Effector memory CD4-positive, alpha-beta T cell (primary cell): ENCODE data around the gene RAD23A.
"Not testable (repeated sequence)": the region's sequence is repeated elsewhere in the genome, so short reads cannot be mapped to it uniquely, and the experiment has no call there.

Experiments
- DNase-seq, 3 donors: peaks; one replicate each; pipeline ENCODE4 v3.0.0-alpha.2; 2020
- H3K27ac ChIP-seq: 2 replicates; pipeline ENCODE4 v1.7.0; 2013; ENCODE audit warnings: mild to moderate bottlenecking, low read length, moderate library complexity; ENCODE audit not compliant: insufficient read depth, poor library complexity, severe bottlenecking
- H3K27me3 ChIP-seq: replicated peaks from 2 replicates; pipeline ENCODE4 v1.7.0; 2013; ENCODE audit warnings: mild to moderate bottlenecking, low read length; ENCODE audit not compliant: insufficient read depth, control insufficient read depth, poor library complexity, severe bottlenecking
- H3K36me3 ChIP-seq: 2 replicates; pipeline ENCODE4 v1.7.0; 2013; ENCODE audit warnings: mild to moderate bottlenecking, low read length, moderate library complexity; ENCODE audit not compliant: control insufficient read depth, insufficient read depth
- H3K4me1 ChIP-seq: 2 replicates; pipeline ENCODE4 v1.7.0; 2013; ENCODE audit warnings: low read length, mild to moderate bottlenecking; ENCODE audit not compliant: control insufficient read depth, insufficient read depth, poor library complexity, severe bottlenecking
- H3K4me3 ChIP-seq: 2 replicates; pipeline ENCODE4 v1.7.0; 2013; ENCODE audit warnings: low read length, low read depth, mild to moderate bottlenecking; ENCODE audit not compliant: insufficient read depth, poor library complexity, severe bottlenecking
- H3K9me3 ChIP-seq: 2 replicates; pipeline ENCODE4 v1.7.0; 2013; ENCODE audit warnings: mild to moderate bottlenecking, low read length, moderate library complexity; ENCODE audit not compliant: control insufficient read depth

Gene RAD23A

DNA sequence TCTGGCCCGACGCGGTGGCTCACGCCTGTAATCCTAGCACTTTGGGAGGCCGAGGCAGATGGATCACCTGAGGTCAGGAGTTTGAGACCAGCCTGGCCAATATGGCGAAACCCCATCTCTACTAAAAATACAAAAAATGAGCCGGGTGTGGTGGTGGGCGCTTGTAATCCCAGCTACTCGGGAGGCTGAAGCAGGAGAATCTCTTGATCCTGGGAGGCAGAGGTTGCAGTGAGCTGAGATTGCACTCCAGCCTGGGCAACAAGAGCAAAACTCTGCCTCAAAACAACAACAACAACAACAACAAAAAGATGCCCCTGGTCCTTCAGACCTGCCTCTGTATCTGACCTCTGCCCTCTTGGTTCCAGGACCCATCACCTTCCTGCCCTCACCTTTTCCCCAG, 9.9 kb downstream of the RAD23A start:
- H3K4me1 ChIP-seq, H3K4me3 ChIP-seq, DNase-seq, H3K27me3 ChIP-seq, H3K9me3 ChIP-seq: not testable (repeated sequence)
- peak overlapping the region; percentile 7 for H3K27ac ChIP-seq
- H3K36me3 ChIP-seq: peaks cover 29% of the 10 kb centered on the region

GRCh38 chr19:12955996-12956395, 10.3 kb downstream of the RAD23A start:
- Histone ChIP-seq H3K36me3 (peaks cover 24% of the 10 kb centered on the region), H3K27ac (peak overlapping the region; percentile 7), H3K27me3 (no peaks in the 10 kb centered on the region), H3K9me3 (no peaks in the 10 kb centered on the region), H3K4me1 (peaks cover 7% of the 10 kb centered on the region), H3K4me3 (peak overlapping the region; percentile 73)
- no peak for DNase-seq

- Histone ChIP-seq H3K27me3 (no peaks in the 10 kb centered on the region), H3K4me3 (peak within 1 kb of the TSS; percentile 73), H3K27ac (peak within 1 kb of the TSS; percentile 64), H3K36me3 (peaks cover 20% of the 10 kb centered on the region), H3K4me1 (peaks cover 7% of the 10 kb centered on the region), H3K9me3 (no peaks in the 10 kb centered on the region)
- DNase-seq: peak; percentile 49 to 65 (median 63)
These were observed 11.1 kb downstream of the RAD23A start, which contains the start of gene GADD45GIP1 for GRCh38 chr19:12956446-12957388. Gene GADD45GIP1 (minus strand): TSS chr19:12957223. CDS start chr19:12957212, 11 bp downstream.

GRCh38 chr19:12957389-12957952, 11.8 kb downstream of the RAD23A start:
- not testable (repeated sequence) for H3K27me3 ChIP-seq, H3K9me3 ChIP-seq, DNase-seq, H3K4me1 ChIP-seq
- Histone ChIP-seq H3K4me3 (peak overlapping the region; percentile 73), H3K36me3 (peaks cover 15% of the 10 kb centered on the region), H3K27ac (peak overlapping the region; percentile 64)

- Histone ChIP-seq H3K4me1 (peaks cover 7% of the 10 kb centered on the region), H3K9me3 (no peaks in the 10 kb centered on the region), H3K4me3 (no peak overlapping the region), H3K36me3 (no peaks in the 10 kb centered on the region), H3K27ac (no peak overlapping the region), H3K27me3 (no peaks in the 10 kb centered on the region)
- DNase-seq: no peak
These were observed 13.8 kb downstream of the RAD23A start for GRCh38 chr19:12959481-12959880.

- H3K9me3 ChIP-seq: no peaks in the 10 kb centered on the region
- no peak overlapping the region for H3K27ac ChIP-seq
- peak; percentile 50 to 65 (median 62) for DNase-seq
- H3K4me3 ChIP-seq: peak overlapping the region; percentile 63
- no peaks in the 10 kb centered on the region for H3K36me3 ChIP-seq
- no peaks in the 10 kb centered on the region for H3K27me3 ChIP-seq
- H3K4me1 ChIP-seq: peaks cover 7% of the 10 kb centered on the region
These were observed 19.6 kb downstream of the RAD23A start for GRCh38 chr19:12965017-12965811.

DNA sequence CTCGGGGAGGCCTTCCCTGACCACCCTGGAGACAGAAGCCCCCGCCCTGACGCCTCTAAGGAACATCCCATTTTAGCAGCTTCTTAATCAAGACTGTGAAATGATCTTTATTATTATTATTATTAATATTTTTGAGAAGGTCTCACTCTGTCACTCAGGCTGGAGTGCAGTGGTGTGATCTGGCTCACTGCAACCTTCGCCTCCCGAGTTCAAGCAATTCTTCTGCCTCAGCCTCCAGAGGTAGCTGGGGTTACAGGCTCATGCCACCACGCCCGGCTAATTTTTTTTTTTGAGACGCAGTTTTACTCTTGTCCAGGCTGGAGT, 20.1 kb downstream of the RAD23A start:
- H3K4me3 ChIP-seq: no peak overlapping the region
- H3K27me3 ChIP-seq: no peaks in the 10 kb centered on the region
- no peak overlapping the region for H3K27ac ChIP-seq
- H3K4me1 ChIP-seq: peaks cover 7% of the 10 kb centered on the region
- no peak for DNase-seq
- no peaks in the 10 kb centered on the region for H3K9me3 ChIP-seq
- no peaks in the 10 kb centered on the region for H3K36me3 ChIP-seq

GRCh38 chr19:12967907-12968306, 22.2 kb downstream of the RAD23A start:
- H3K36me3 ChIP-seq: no peaks in the 10 kb centered on the region
- H3K27me3 ChIP-seq: no peaks in the 10 kb centered on the region
- no peak for DNase-seq
- H3K9me3 ChIP-seq: no peaks in the 10 kb centered on the region
- H3K4me3 ChIP-seq: no peak overlapping the region
- peaks cover 7% of the 10 kb centered on the region for H3K4me1 ChIP-seq
- H3K27ac ChIP-seq: no peak overlapping the region

- H3K4me3 ChIP-seq: no peak within 1 kb of the TSS
- no peaks in the 10 kb centered on the region for H3K36me3 ChIP-seq
- no peak within 1 kb of the TSS for H3K27ac ChIP-seq
- no peaks in the 10 kb centered on the region for H3K27me3 ChIP-seq
- H3K4me1 ChIP-seq: peaks cover 7% of the 10 kb centered on the region
- H3K9me3 ChIP-seq: no peaks in the 10 kb centered on the region
- no peak for DNase-seq
These were observed 23.8 kb downstream of the RAD23A start, which contains the start of gene DAND5 for GRCh38 chr19:12969292-12969988. Gene DAND5 (plus strand): TSS chr19:12969576. CDS start chr19:12969661, 85 bp downstream.
